Ishikawa (cell line): ENCODE data around the gene PTPRJ.

Experiments used
- CEBPB ChIP-seq: IDR thresholded peaks from 2 replicates; pipeline ENCODE4 v1.6.1; 2012
- CREB1 ChIP-seq: IDR thresholded peaks from 2 replicates; pipeline ENCODE4 v1.6.1; 2012; ENCODE audit warnings: low read depth
- EGR1 ChIP-seq: IDR thresholded peaks from 2 replicates; pipeline ENCODE4 v1.6.1; 2012
- EP300 ChIP-seq: IDR thresholded peaks from 2 replicates; pipeline ENCODE4 v1.6.1; 2012; ENCODE audit warnings: borderline replicate concordance
- FOXM1 ChIP-seq: IDR thresholded peaks from 2 replicates; pipeline ENCODE4 v1.6.1; 2012; ENCODE audit warnings: low read depth, borderline replicate concordance
- RAD21 ChIP-seq: IDR thresholded peaks from 2 replicates; pipeline ENCODE4 v1.6.1; 2012; ENCODE audit warnings: low read depth
- REST ChIP-seq: IDR thresholded peaks from 2 replicates; pipeline ENCODE4 v1.6.1; 2012; ENCODE audit warnings: low read depth, mild to moderate bottlenecking
- TAF1 ChIP-seq: IDR thresholded peaks from 2 replicates; pipeline ENCODE4 v1.6.1; 2012; ENCODE audit warnings: low read depth, mild to moderate bottlenecking
- TCF12 ChIP-seq: IDR thresholded peaks from 2 replicates; pipeline ENCODE4 v1.6.1; 2012; ENCODE audit warnings: low read depth
- YY1 ChIP-seq: IDR thresholded peaks from 2 replicates; pipeline ENCODE4 v1.6.1; 2012; ENCODE audit warnings: low read depth
- ZBTB7A ChIP-seq: IDR thresholded peaks from 2 replicates; pipeline ENCODE4 v1.6.1; 2012; ENCODE audit warnings: low read depth
- TF ChIP-seq, protein P1 (sequence below): IDR thresholded peaks from 2 replicates; pipeline ENCODE4 v1.6.1; 2012
- TF ChIP-seq, protein P2 (sequence below): IDR thresholded peaks from 2 replicates; pipeline ENCODE4 v1.6.1; 2012

GRCh38 chr11:48018528-48019216, 38.3 kb downstream of the PTPRJ start:
- TF ChIP-seq TAF1 = no peak
- TF ChIP-seq RAD21 = no peak
- TF ChIP-seq EP300 = no peak
- no peak for TF ChIP-seq EGR1
- TF ChIP-seq, protein P1, sequence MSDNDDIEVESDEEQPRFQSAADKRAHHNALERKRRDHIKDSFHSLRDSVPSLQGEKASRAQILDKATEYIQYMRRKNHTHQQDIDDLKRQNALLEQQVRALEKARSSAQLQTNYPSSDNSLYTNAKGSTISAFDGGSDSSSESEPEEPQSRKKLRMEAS = no peak
- TF ChIP-seq CEBPB = no peak
- TF ChIP-seq CREB1 = no peak
- TF ChIP-seq YY1 = no peak
- no peak for TF ChIP-seq ZBTB7A
- TF ChIP-seq, protein P2, sequence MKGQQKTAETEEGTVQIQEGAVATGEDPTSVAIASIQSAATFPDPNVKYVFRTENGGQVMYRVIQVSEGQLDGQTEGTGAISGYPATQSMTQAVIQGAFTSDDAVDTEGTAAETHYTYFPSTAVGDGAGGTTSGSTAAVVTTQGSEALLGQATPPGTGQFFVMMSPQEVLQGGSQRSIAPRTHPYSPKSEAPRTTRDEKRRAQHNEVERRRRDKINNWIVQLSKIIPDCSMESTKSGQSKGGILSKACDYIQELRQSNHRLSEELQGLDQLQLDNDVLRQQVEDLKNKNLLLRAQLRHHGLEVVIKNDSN = no peak
- TF ChIP-seq REST = no peak
- TF ChIP-seq FOXM1 = no peak
- TF ChIP-seq TCF12 = no peak
